Neuron (in vitro differentiated cells): ENCODE data around the gene ASXL3.

Source experiments
- H2AFZ ChIP-seq: one replicate; pipeline ENCODE4 v1.6.1; 2013; ENCODE audit warnings: low read depth, mild to moderate bottlenecking, inconsistent platforms, low read length, moderate library complexity
- H3K27me3 ChIP-seq: one replicate; pipeline ENCODE4 v1.6.1; 2013; ENCODE audit warnings: low read length; ENCODE audit not compliant: insufficient read depth
- H3K36me3 ChIP-seq: one replicate; pipeline ENCODE4 v1.6.1; 2013; ENCODE audit warnings: low read length; ENCODE audit not compliant: insufficient read depth
- H3K4me1 ChIP-seq: one replicate; pipeline ENCODE4 v1.6.1; 2013; ENCODE audit warnings: low read length; ENCODE audit not compliant: insufficient read depth
- H3K4me3 ChIP-seq: 2 replicates; pipeline ENCODE4 v1.5.1; 2013; ENCODE audit warnings: mild to moderate bottlenecking, low read length, moderate library complexity
- H3K9me3 ChIP-seq: one replicate; pipeline ENCODE4 v1.6.1; 2013; ENCODE audit warnings: low read length

The ASXL3 gene

DNA sequence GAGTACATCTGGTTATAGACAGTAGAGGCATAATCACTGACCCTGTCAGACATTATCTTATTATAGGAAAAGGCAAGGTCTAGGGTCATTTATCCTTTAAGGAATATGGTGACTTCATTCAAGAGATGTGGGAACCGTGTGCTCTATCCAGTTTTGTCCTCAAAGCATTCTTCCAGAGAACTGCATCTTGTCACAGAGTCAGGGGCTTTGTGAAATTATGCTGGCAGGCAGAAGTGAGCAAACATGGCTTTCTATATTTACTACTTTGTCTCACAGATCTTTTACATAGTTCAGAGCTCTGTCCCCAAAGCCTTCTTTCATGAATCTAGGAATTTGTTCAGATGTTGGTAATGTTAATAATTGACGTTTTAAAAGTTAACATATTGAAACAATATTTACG is 177.4 kb downstream of the ASXL3 start:
- Histone ChIP-seq H3K9me3 (no peaks in the 10 kb centered on the region), H3K4me1 (no peaks in the 10 kb centered on the region), H2AFZ (no peak overlapping the region), H3K4me3 (no peak overlapping the region), H3K36me3 (no peaks in the 10 kb centered on the region), H3K27me3 (no peaks in the 10 kb centered on the region)

DNA sequence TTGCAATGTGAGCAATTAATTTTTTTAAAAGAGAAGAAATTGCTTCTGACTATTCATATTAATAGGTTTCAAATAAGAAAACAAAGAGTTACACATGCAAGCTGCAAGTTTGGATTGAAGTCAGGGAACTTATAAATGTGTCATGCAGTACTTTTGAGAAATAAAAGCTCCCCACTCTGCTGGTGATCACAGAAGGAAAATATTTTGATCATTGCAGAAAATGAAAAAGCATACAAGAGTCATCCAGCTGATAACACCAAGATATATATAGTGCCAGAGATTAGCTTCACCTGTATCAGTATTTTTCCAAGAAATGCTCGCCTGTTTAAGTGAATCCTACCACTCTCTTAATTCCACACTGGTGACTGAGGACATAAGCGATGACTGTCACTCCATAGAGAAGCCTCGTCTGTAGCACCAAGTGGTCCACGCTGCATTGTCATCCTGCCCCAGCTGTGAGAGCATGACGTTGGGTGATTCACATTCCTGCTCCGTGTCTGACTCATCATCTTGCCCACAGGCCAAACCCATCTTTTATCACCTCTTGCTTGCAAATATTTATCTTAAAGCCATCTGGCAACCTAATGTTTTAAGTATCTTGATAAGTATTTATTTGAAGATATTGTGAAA is 178.0 kb downstream of the ASXL3 start:
- Histone ChIP-seq H3K4me1 (no peaks in the 10 kb centered on the region), H2AFZ (no peak overlapping the region), H3K4me3 (no peak overlapping the region), H3K27me3 (no peaks in the 10 kb centered on the region), H3K36me3 (no peaks in the 10 kb centered on the region), H3K9me3 (no peaks in the 10 kb centered on the region)

DNA sequence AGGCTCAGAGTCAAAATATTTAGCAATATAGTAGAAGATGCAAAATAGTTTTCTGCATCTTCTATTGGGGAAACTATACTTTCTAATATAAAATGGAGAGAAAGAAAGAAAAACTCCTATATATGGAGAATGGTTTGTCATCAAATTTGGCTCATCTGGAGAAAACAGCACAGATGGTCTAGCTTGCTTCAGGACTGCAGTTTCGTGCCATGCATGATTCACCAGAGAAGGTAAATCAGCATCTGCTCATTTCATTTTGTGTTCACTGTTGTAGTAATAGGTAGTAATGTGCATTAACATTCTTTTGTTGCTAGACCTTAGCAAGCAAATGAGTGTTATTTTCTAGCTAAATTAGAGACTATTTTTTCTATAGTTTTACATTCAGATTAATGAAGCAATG is 179.0 kb downstream of the ASXL3 start:
- H3K4me1 ChIP-seq, result no peaks in the 10 kb centered on the region
- H3K27me3 ChIP-seq, result no peaks in the 10 kb centered on the region
- H3K36me3 ChIP-seq, result no peaks in the 10 kb centered on the region
- H3K9me3 ChIP-seq, result no peaks in the 10 kb centered on the region
- H2AFZ ChIP-seq, result no peak overlapping the region
- no peak overlapping the region for H3K4me3 ChIP-seq

DNA sequence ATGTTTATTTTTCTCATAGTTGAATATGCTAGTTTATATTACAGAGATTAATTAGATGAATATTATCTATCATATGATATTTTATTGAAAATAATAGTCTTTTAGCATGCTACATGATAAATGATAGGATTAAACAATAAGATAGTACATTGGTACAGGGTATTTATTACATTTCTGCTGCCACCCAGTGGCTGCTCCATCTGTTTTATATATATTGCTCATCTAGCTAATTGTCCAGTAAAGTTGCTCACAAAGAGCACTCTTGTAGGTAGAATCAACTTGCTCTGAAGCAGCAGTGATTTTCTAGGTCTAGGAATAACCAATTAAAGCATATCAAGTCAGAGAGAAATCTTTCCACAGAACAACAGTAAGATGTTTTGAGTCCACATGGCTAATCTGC is 183.3 kb downstream of the ASXL3 start:
- Histone ChIP-seq H3K4me1 (no peaks in the 10 kb centered on the region), H3K9me3 (no peaks in the 10 kb centered on the region), H2AFZ (no peak overlapping the region), H3K4me3 (no peak overlapping the region), H3K36me3 (no peaks in the 10 kb centered on the region), H3K27me3 (no peaks in the 10 kb centered on the region)

DNA sequence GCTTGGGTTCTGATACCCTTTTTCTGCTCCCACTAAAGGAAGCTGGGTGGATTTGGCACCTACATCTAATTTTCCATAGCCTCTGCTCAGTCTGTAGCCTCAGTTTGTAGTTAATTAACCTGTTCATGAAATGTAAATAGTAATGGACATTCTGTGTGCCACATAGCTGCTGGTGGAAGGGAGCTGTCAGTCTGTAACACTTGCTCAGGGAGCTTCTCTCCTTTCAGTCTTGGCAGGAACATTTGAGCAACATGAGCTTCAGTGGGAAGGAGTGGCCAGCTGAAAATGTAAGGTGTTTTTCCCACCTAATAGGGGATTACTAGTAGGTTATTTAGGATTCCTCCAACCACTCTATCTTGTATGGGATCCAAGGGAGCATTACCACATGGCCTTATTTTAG is 203.4 kb downstream of the ASXL3 start:
- no peaks in the 10 kb centered on the region for H3K4me1 ChIP-seq
- H2AFZ ChIP-seq, result no peak overlapping the region
- no peaks in the 10 kb centered on the region for H3K9me3 ChIP-seq
- H3K36me3 ChIP-seq, result no peaks in the 10 kb centered on the region
- H3K4me3 ChIP-seq, result no peak overlapping the region
- no peaks in the 10 kb centered on the region for H3K27me3 ChIP-seq
